Ecto neural progenitor cell (in vitro differentiated cells): Measurements from ENCODE around the gene FRS3.

Experiments used
- DNase-seq: peaks from one replicate; pipeline ENCODE4 v3.0.0-alpha.2; 2018; ENCODE audit warnings: low spot score

The FRS3 gene

GRCh38 chr6:41741625-41742490, 37.8 kb downstream of the FRS3 start:
- no peak for DNase-seq

GRCh38 chr6:41740366-41741162, 39.1 kb downstream of the FRS3 start:
- no peak for DNase-seq

- no peak for DNase-seq
Measured at GRCh38 chr6:41739041-41739440, 40.7 kb downstream of the FRS3 start.

- DNase-seq = no peak
Measured at GRCh38 chr6:41737591-41738130, 42.0 kb downstream of the FRS3 start.

GRCh38 chr6:41736800-41737555, 42.7 kb downstream of the FRS3 start:
- no peak for DNase-seq

GRCh38 chr6:41736186-41736733, 43.4 kb downstream of the FRS3 start:
- no peak for DNase-seq

GRCh38 chr6:41735427-41736185, 44.1 kb downstream of the FRS3 start, which contains the start of gene TFEB:
Gene TFEB (minus strand): TSS chr6:41735608. CDS start chr6:41691213, 44,395 bp downstream.
- peak; percentile 96 for DNase-seq

GRCh38 chr6:41734666-41735426, 44.9 kb downstream of the FRS3 start:
- peak; percentile 78 for DNase-seq

- DNase-seq = peak; percentile 85
Measured at GRCh38 chr6:41733707-41734665, 45.7 kb downstream of the FRS3 start.

- DNase-seq = peak; percentile 59
Measured at GRCh38 chr6:41733360-41733706, 46.4 kb downstream of the FRS3 start.

- no peak for DNase-seq
Measured at GRCh38 chr6:41732591-41733359, 46.9 kb downstream of the FRS3 start.

GRCh38 chr6:41732149-41732548, 47.6 kb downstream of the FRS3 start:
- no peak for DNase-seq

GRCh38 chr6:41731561-41732086, 48.1 kb downstream of the FRS3 start:
- no peak for DNase-seq

GRCh38 chr6:41730531-41731436, 48.9 kb downstream of the FRS3 start:
- DNase-seq = no peak

GRCh38 chr6:41729624-41730023, 50.1 kb downstream of the FRS3 start:
- DNase-seq = no peak

GRCh38 chr6:41728954-41729353, 50.7 kb downstream of the FRS3 start:
- no peak for DNase-seq
